Activated CD4-positive, alpha-beta T cell treated with anti-CD3 and anti-CD28 coated beads, Interleukin-2, amount 50 U/mL, for 16 hours (primary cell): ENCODE results near the gene RCOR1.
"Not testable (repeated sequence)": the region's sequence is repeated elsewhere in the genome, so short reads cannot be mapped to it uniquely, and the experiment has no call there.

Source experiments
- DNase-seq: peaks from one replicate; pipeline ENCODE4 v3.0.0-alpha.2; 2020

Gene RCOR1

GRCh38 chr14:102593825-102594137 is 1.3 kb downstream of the RCOR1 start:
- no peak for DNase-seq

- DNase-seq, result peak; percentile 79
These were observed 2.2 kb downstream of the RCOR1 start for GRCh38 chr14:102594514-102595175.

- DNase-seq, result no peak
These were observed 9.0 kb downstream of the RCOR1 start for GRCh38 chr14:102601378-102601925.

GRCh38 chr14:102602421-102603292 is 10.2 kb downstream of the RCOR1 start:
- no peak for DNase-seq

- DNase-seq, result no peak
These were observed 11.0 kb downstream of the RCOR1 start for GRCh38 chr14:102603293-102603907.

- no peak for DNase-seq
These were observed 11.7 kb downstream of the RCOR1 start for GRCh38 chr14:102604183-102604582.

- no peak for DNase-seq
These were observed 12.6 kb downstream of the RCOR1 start for GRCh38 chr14:102605029-102605428.

- DNase-seq, result peak; percentile 51
These were observed 13.8 kb downstream of the RCOR1 start for GRCh38 chr14:102606296-102606695.

- peak; percentile 21 for DNase-seq
These were observed 15.6 kb downstream of the RCOR1 start for GRCh38 chr14:102608064-102608446.

GRCh38 chr14:102610968-102611811 is 18.7 kb downstream of the RCOR1 start:
- DNase-seq, result no peak

- DNase-seq, result no peak
These were observed 23.9 kb downstream of the RCOR1 start for GRCh38 chr14:102616318-102616717.

- DNase-seq, result no peak
These were observed 24.4 kb downstream of the RCOR1 start for GRCh38 chr14:102616799-102617198.

- DNase-seq, result not testable (repeated sequence)
These were observed 26.6 kb downstream of the RCOR1 start for GRCh38 chr14:102619012-102619411.

- DNase-seq, result no peak
These were observed 28.0 kb downstream of the RCOR1 start for GRCh38 chr14:102620413-102620812.

GRCh38 chr14:102622262-102622885 is 29.9 kb downstream of the RCOR1 start:
- no peak for DNase-seq

- no peak for DNase-seq
These were observed 32.2 kb downstream of the RCOR1 start for GRCh38 chr14:102624666-102625065.

GRCh38 chr14:102625564-102626296 is 33.3 kb downstream of the RCOR1 start:
- no peak for DNase-seq

GRCh38 chr14:102626530-102626929 is 34.1 kb downstream of the RCOR1 start:
- DNase-seq, result no peak

GRCh38 chr14:102629011-102629444 is 36.6 kb downstream of the RCOR1 start:
- DNase-seq, result no peak

- no peak for DNase-seq
These were observed 37.4 kb downstream of the RCOR1 start for GRCh38 chr14:102629808-102630350.

GRCh38 chr14:102630405-102630804 is 38.0 kb downstream of the RCOR1 start:
- no peak for DNase-seq
